GM10266 (cell line): ENCODE results near the gene MRPS27.

Experiments used
- DNase-seq: peaks from one replicate; pipeline ENCODE4 v3.0.0; 2012; ENCODE audit errors: extremely low spot score
- CTCF ChIP-seq: IDR thresholded peaks from 2 replicates; pipeline ENCODE4 v1.5.1; 2012; ENCODE audit warnings: mild to moderate bottlenecking, low read depth; ENCODE audit not compliant: control insufficient read depth, insufficient read depth; ENCODE audit errors: missing control alignments

Gene MRPS27

GRCh38 chr5:72246954-72247442, 73.0 kb downstream of the MRPS27 start:
- no peak for TF ChIP-seq CTCF
- DNase-seq, result no peak

- DNase-seq, result peak; percentile 19
These were observed 74.0 kb downstream of the MRPS27 start for GRCh38 chr5:72245951-72246532.

GRCh38 chr5:72245546-72245945, 74.5 kb downstream of the MRPS27 start:
- no peak for DNase-seq
- no peak for TF ChIP-seq CTCF

More at GRCh38 chr5:72245951-72246532, 74.0 kb downstream of the MRPS27 start:
- peak; percentile 50 for TF ChIP-seq CTCF

- TF ChIP-seq CTCF, result peak; percentile 53
- DNase-seq, result peak; percentile 21
These were observed 75.1 kb downstream of the MRPS27 start for GRCh38 chr5:72244862-72245371.

- TF ChIP-seq CTCF, result no peak
- no peak for DNase-seq
These were observed 76.3 kb downstream of the MRPS27 start for GRCh38 chr5:72243706-72244105.

GRCh38 chr5:72242796-72243475, 77.1 kb downstream of the MRPS27 start:
- DNase-seq, result no peak

More at GRCh38 chr5:72242796-72243475, 77.1 kb downstream of the MRPS27 start:
- no peak for TF ChIP-seq CTCF
